WTC11 (cell line): Measurements from ENCODE around the gene ADD1. TPM values are rescaled to one million over a fixed set of nuclear protein-coding genes. Genes with fewer than 3 reads are reported as not detected.

ENCODE experiments used
- ATAC-seq: fragments of 200-7000 bp; cut with Tn5 transposase; 2 replicates; pipeline ENCODE4 v1.10.0; 2021; ENCODE audit warnings: mild to moderate bottlenecking, moderate library complexity
- CTCF ChIA-PET: fragments of 300-600 bp; sonication (Branson Sonifier 250); formaldehyde crosslinking; loops from one replicate; lab custom pipeline; 2021; ENCODE audit warnings: antibody characterized with exemption; lab: Charles Lee
- POLR2A ChIA-PET: fragments of 350-600 bp; sonication (Branson Sonifier 250); formaldehyde crosslinking; loops from one replicate; lab custom pipeline; 2021; ENCODE audit warnings: antibody characterized with exemption; lab: Charles Lee
- DNase-seq: peaks from one replicate; pipeline ENCODE4 v3.0.0; 2021; ENCODE audit warnings: low spot score
- H3K27ac Mint-ChIP-seq: 2 replicates; pipeline ENCODE4 v1.8.0; 2021; ENCODE audit warnings: mixed read lengths
- H3K27me3 Mint-ChIP-seq: 2 replicates; pipeline ENCODE4 v1.8.0; 2021; ENCODE audit warnings: low read depth, mild to moderate bottlenecking, moderate library complexity, mixed read lengths
- H3K36me3 Mint-ChIP-seq: 2 replicates; pipeline ENCODE4 v1.8.0; 2021; ENCODE audit warnings: mixed read lengths
- H3K4me1 Mint-ChIP-seq: 2 replicates; pipeline ENCODE4 v1.8.0; 2022; ENCODE audit warnings: mixed read lengths
- H3K4me3 Mint-ChIP-seq: 2 replicates; pipeline ENCODE4 v1.8.0; 2021; ENCODE audit warnings: mild to moderate bottlenecking, moderate library complexity, mixed read lengths
- H3K9me3 Mint-ChIP-seq: 2 replicates; pipeline ENCODE4 v1.8.0; 2021; ENCODE audit warnings: mixed read lengths
- ARID4B ChIP-seq: sonication (generic); formaldehyde crosslinking; IDR thresholded peaks from 2 replicates; pipeline ENCODE4 v1.8.0; 2023; ENCODE audit warnings: missing genetic modification reagents, mild to moderate bottlenecking, borderline replicate concordance
- CREB1 ChIP-seq: sonication (generic); formaldehyde crosslinking; IDR thresholded peaks from 2 replicates; pipeline ENCODE4 v1.8.0; 2023; ENCODE audit warnings: mild to moderate bottlenecking, missing genetic modification reagents
- CTCF ChIP-seq: fragments of 200-600 bp; IDR thresholded peaks from 2 replicates; pipeline ENCODE4 v1.8.0; 2022; ENCODE audit warnings: antibody characterized with exemption
- IRF1 ChIP-seq: sonication (generic); formaldehyde crosslinking; IDR thresholded peaks from 2 replicates; pipeline ENCODE4 v1.8.0; 2023; ENCODE audit warnings: missing genetic modification reagents
- MXD4 ChIP-seq: fragments of 250-450 bp; sonication (Bioruptor Pico); IDR thresholded peaks from 2 replicates; pipeline ENCODE4 v1.8.0; 2021; ENCODE audit warnings: mild to moderate bottlenecking, moderate library complexity, borderline replicate concordance
- MYBL2 ChIP-seq: sonication (generic); formaldehyde crosslinking; IDR thresholded peaks from 2 replicates; pipeline ENCODE4 v1.8.1; 2023; ENCODE audit warnings: mild to moderate bottlenecking, moderate library complexity, missing genetic modification reagents
- NFATC4 ChIP-seq: fragments of 250-450 bp; sonication (Bioruptor Pico); IDR thresholded peaks from 2 replicates; pipeline ENCODE4 v1.9.0; 2021; ENCODE audit warnings: mild to moderate bottlenecking
- OVOL2 ChIP-seq: fragments of 250-450 bp; sonication (Bioruptor Pico); IDR thresholded peaks from 2 replicates; pipeline ENCODE4 v1.9.0; 2021; ENCODE audit warnings: mild to moderate bottlenecking, borderline replicate concordance
- RELA ChIP-seq: sonication (generic); formaldehyde crosslinking; IDR thresholded peaks from 2 replicates; pipeline ENCODE4 v1.8.1; 2022; ENCODE audit warnings: missing genetic modification reagents, mild to moderate bottlenecking, borderline replicate concordance
- TCF7 ChIP-seq: sonication (generic); formaldehyde crosslinking; IDR thresholded peaks from 2 replicates; pipeline ENCODE4 v1.8.0; 2022; ENCODE audit warnings: mild to moderate bottlenecking, low read depth, missing genetic modification reagents, moderate library complexity
- ZNF138 ChIP-seq: sonication (generic); formaldehyde crosslinking; conservative IDR thresholded peaks from 2 replicates; pipeline ENCODE4 v1.8.1; 2022; ENCODE audit warnings: mild to moderate bottlenecking, moderate library complexity, missing genetic modification reagents
- ZNF263 ChIP-seq: sonication (generic); formaldehyde crosslinking; IDR thresholded peaks from 2 replicates; pipeline ENCODE4 v1.8.1; 2022; ENCODE audit warnings: low read depth, mild to moderate bottlenecking, moderate library complexity, missing genetic modification reagents
- total RNA-seq: library from RNA; stranded (reverse); gene quantifications from 3 replicates; pipeline ENCODE4 v1.2.3, GENCODE V29; 2021
- TF ChIP-seq, protein P1 (sequence below): sonication (generic); formaldehyde crosslinking; IDR thresholded peaks from 2 replicates; pipeline ENCODE4 v1.8.0; 2022; ENCODE audit warnings: mild to moderate bottlenecking, missing genetic modification reagents
- TF ChIP-seq, protein P2 (sequence below): fragments of 250-450 bp; sonication (Bioruptor Pico); IDR thresholded peaks from 2 replicates; pipeline ENCODE4 v1.9.0; 2021; ENCODE audit warnings: mild to moderate bottlenecking
- TF ChIP-seq, protein P3 (sequence below): sonication (generic); formaldehyde crosslinking; IDR thresholded peaks from 2 replicates; pipeline ENCODE4 v1.8.0; 2023; ENCODE audit warnings: mild to moderate bottlenecking, missing genetic modification reagents

The ADD1 gene
- total RNA-seq, 1 experiment from 2014 or later: 178 TPM

GRCh38 chr4:2795300-2795892, 48.2 kb upstream of the ADD1 start:
- CTCF ChIA-PET: no interaction called here
- peak; percentile 12 for DNase-seq
- ATAC-seq: no peak
- H3K4me3 Mint-ChIP-seq: no peak overlapping the region
- no peaks in the 10 kb centered on the region for H3K9me3 Mint-ChIP-seq
- TF ChIP-seq CTCF: no peak
- no peak for TF ChIP-seq ZNF263
- TF ChIP-seq RELA: no peak
- no peak for TF ChIP-seq MXD4 (CRISPR knock-in tag)
- no peak for TF ChIP-seq TCF7 (CRISPR knock-in tag)
- TF ChIP-seq OVOL2 (CRISPR knock-in tag): no peak
- no peak for TF ChIP-seq ARID4B (CRISPR knock-in tag)
- TF ChIP-seq, protein P1, sequence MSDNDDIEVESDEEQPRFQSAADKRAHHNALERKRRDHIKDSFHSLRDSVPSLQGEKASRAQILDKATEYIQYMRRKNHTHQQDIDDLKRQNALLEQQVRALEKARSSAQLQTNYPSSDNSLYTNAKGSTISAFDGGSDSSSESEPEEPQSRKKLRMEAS (CRISPR knock-in tag): no peak
- TF ChIP-seq NFATC4 (CRISPR knock-in tag): no peak
- TF ChIP-seq, protein P2, sequence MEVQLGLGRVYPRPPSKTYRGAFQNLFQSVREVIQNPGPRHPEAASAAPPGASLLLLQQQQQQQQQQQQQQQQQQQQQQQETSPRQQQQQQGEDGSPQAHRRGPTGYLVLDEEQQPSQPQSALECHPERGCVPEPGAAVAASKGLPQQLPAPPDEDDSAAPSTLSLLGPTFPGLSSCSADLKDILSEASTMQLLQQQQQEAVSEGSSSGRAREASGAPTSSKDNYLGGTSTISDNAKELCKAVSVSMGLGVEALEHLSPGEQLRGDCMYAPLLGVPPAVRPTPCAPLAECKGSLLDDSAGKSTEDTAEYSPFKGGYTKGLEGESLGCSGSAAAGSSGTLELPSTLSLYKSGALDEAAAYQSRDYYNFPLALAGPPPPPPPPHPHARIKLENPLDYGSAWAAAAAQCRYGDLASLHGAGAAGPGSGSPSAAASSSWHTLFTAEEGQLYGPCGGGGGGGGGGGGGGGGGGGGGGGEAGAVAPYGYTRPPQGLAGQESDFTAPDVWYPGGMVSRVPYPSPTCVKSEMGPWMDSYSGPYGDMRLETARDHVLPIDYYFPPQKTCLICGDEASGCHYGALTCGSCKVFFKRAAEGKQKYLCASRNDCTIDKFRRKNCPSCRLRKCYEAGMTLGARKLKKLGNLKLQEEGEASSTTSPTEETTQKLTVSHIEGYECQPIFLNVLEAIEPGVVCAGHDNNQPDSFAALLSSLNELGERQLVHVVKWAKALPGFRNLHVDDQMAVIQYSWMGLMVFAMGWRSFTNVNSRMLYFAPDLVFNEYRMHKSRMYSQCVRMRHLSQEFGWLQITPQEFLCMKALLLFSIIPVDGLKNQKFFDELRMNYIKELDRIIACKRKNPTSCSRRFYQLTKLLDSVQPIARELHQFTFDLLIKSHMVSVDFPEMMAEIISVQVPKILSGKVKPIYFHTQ (CRISPR knock-in tag): no peak
- no peak for TF ChIP-seq CREB1
- TF ChIP-seq, all 79 proteins: peak for 0
- peaks cover 19% of the 10 kb centered on the region for H3K4me1 Mint-ChIP-seq
- H3K36me3 Mint-ChIP-seq: no peaks in the 10 kb centered on the region
- POLR2A ChIA-PET: no interaction called here
- peaks cover 21% of the 10 kb centered on the region for H3K27me3 Mint-ChIP-seq
- no peak overlapping the region for H3K27ac Mint-ChIP-seq

DNA sequence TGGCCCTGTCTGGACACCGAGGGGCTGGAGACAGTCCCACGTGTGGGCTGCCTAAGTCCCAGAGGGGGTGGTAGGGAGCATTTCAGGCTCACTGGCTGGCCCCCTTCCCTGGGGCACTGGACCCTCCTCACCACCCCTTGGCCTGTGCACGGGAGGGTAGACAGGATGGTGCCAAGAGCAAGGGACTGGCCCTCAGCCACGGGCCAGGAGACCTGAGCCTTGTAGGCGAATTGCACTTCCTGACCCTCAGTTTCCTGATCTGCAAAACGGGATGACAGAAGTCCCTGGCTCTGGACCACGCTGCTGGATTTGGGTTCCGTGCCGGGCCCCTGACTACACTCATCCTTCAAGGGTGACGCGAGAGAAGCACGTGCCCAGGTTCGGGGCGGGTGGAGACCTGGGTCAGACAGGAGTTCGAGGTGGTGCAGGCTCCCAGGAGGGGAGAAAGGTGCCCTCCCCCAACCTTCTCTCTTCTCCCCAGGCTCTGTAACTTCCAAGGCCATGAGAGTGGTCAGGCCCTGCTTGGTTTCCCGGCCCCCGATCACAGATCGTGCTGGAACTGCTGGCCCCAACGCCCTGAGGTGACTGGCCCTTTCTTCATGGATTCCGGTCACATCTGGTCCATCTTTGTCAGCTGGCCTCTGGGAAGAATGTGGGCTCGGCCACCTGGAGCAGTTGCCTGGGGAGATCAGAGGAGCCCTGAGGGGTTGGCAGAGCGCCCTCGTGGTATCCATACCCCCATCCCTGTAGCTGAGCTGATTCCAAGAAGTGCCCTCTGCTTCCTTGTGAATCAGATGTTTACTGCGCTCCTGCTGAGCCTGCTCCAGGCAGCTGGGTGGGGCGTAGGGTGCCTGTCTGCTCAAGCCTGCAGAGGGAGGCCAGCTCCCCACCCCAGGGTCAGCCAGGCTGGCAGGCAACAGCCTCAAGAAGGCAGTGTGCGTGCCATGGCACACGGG, 47.5 kb upstream of the ADD1 start:
- DNase-seq (peak; percentile 10), ATAC-seq (no peak)
- CTCF ChIA-PET: no interaction called here
- Mint-ChIP-seq H3K36me3 (no peaks in the 10 kb centered on the region), H3K4me3 (no peak overlapping the region), H3K4me1 (peaks cover 24% of the 10 kb centered on the region), H3K27me3 (peaks cover 21% of the 10 kb centered on the region), H3K27ac (no peak overlapping the region), H3K9me3 (no peaks in the 10 kb centered on the region)
- POLR2A ChIA-PET: interaction anchor here (0.5 to 0.6 kb wide), 2 partner anchors 14 to 25 kb away, joined by 3 read pairs; no protein-coding TSS in a partner anchor
- no peak for TF ChIP-seq IRF1
- no peak for TF ChIP-seq CTCF
- TF ChIP-seq, protein P3, sequence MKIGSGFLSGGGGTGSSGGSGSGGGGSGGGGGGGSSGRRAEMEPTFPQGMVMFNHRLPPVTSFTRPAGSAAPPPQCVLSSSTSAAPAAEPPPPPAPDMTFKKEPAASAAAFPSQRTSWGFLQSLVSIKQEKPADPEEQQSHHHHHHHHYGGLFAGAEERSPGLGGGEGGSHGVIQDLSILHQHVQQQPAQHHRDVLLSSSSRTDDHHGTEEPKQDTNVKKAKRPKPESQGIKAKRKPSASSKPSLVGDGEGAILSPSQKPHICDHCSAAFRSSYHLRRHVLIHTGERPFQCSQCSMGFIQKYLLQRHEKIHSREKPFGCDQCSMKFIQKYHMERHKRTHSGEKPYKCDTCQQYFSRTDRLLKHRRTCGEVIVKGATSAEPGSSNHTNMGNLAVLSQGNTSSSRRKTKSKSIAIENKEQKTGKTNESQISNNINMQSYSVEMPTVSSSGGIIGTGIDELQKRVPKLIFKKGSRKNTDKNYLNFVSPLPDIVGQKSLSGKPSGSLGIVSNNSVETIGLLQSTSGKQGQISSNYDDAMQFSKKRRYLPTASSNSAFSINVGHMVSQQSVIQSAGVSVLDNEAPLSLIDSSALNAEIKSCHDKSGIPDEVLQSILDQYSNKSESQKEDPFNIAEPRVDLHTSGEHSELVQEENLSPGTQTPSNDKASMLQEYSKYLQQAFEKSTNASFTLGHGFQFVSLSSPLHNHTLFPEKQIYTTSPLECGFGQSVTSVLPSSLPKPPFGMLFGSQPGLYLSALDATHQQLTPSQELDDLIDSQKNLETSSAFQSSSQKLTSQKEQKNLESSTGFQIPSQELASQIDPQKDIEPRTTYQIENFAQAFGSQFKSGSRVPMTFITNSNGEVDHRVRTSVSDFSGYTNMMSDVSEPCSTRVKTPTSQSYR (CRISPR knock-in tag): no peak
- no peak for TF ChIP-seq ZNF138 (CRISPR knock-in tag)
- no peak for TF ChIP-seq MYBL2 (CRISPR knock-in tag)
